NT2/D1 (cell line): ENCODE measurements around the gene CHRM2.

ENCODE experiments used
- SUZ12 ChIP-seq: IDR thresholded peaks from 2 replicates; pipeline ENCODE4 v1.6.1; 2011; ENCODE audit not compliant: insufficient read length, insufficient read depth; ENCODE audit errors: extremely low read depth
- YY1 ChIP-seq: IDR thresholded peaks from 2 replicates; pipeline ENCODE4 v1.6.1; 2011; ENCODE audit not compliant: insufficient read length, insufficient read depth
- ZNF274 ChIP-seq: IDR thresholded peaks from 2 replicates; pipeline ENCODE4 v1.6.1; 2011; ENCODE audit warnings: mild to moderate bottlenecking, low read depth, low read length

GRCh38 chr7:136894789-136895188 is 26.3 kb downstream of the CHRM2 start:
- TF ChIP-seq SUZ12 (no peak), YY1 (no peak), ZNF274 (no peak)
